Measurements from ENCODE around the gene C19orf53.

DNA sequence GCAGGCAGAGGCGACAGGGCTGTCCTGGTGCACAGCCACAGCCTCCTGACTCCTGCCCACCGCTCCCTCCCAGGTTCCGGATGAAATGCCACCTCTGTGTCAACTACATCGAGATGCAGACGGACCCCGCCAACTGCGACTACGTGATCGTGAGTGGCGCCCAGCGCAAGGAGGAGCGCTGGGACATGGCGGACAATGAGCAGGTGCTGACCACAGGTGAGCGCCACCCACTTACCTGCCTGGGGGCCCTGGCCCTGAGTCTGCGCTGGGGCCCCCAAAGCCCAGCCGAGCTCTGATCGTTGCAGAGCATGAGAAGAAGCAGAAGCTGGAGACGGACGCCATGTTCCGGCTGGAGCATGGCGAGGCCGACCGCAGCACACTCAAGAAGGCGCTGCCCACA lies 15.5 kb upstream of the C19orf53 start:
- TF ChIP-seq SIX5 (IDR thresholded peaks at IDR 0.05; ENCODE audit: low read depth, low read length, severe bottlenecking) (no peak), POLR2A (IDR thresholded peaks at IDR 0.05; ENCODE audit: low read depth, low read length) (no peak), TARDBP (IDR thresholded peaks at IDR 0.05; ENCODE audit: borderline replicate concordance) (no peak), NRF1 (conservative IDR thresholded peaks at IDR 0.05; ENCODE audit: low read depth, low read length) (no peak), CHD1 (IDR thresholded peaks at IDR 0.05; ENCODE audit: low read depth, low read length) (no peak)

Data from GM12878 (cell line).